ENCODE measurements around the gene SLC17A8.
"Not testable (repeated sequence)": the region's sequence is repeated elsewhere in the genome, so short reads cannot be mapped to it uniquely, and the experiment has no call there.

SLC17A8 gene

DNA sequence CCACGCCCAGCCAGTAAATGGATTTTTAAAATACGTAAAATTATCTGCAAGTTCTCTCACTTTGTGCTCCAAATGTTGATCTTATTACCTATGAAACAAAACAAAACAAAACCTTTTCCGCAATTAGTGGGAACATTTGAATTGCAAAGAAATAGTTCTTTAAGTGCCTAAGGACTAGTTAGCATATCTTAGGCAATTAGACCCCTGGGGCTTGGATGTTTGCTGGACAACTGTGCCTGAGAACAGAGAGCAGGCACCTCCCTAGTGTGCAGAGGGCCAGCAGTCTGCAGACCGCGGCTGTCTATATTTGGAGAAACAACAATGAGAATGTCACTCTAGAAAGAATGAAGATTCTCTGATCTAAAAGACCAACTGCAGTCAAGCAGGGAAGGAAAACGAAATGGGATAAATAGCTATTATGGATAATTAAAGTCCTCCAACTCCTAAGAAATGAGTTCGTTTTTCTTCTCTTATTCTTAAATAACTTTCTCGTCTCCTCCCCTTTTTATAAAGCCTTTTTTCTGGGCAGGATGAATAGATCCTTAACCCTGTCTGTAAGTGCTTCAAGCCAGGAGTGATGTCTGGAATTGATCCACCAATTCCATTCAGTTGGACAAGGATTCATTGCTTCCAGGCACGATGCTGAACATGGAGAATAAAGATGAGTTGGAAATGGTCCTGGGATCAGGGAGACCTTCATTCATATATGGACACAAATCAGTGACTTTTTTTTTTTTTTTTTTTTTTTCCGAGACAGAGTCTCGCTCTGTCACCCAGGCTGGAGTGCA is 16.2 kb downstream of the SLC17A8 start:
- DNase-seq, result no peak

DNA sequence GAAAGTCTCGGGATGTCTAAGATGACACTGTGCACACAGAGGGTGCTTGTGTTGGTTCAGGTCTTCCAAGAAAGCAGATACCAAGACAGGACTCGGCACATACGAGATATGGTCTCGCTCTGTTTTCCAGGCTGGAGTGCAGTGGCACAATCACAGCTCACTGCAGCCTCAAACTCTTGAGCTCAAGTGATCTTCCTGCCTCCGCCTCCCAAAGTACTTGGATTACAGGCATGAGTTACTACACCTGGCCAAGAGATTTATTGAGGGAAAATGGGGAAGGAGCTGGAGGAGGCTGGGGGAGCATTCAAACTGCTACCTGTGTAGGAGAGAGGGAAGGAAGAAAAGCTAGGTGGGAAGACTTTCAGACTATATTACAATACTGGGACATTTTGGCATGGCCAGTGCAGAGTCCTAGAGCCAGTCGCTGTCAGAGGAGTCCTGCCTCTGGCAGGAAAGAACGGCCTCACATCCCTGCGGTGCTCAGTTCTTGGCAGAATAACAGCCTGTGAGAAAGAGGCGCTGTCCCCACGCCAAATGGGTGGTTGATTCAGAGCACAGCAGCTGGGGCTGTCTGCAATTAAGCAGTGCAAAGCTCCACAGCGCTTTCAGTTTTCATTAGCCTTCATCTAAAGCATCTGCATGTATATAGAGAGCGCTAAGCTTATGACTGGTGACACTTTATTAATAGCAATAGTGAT is 18.3 kb downstream of the SLC17A8 start:
- DNase-seq, result no peak

DNA sequence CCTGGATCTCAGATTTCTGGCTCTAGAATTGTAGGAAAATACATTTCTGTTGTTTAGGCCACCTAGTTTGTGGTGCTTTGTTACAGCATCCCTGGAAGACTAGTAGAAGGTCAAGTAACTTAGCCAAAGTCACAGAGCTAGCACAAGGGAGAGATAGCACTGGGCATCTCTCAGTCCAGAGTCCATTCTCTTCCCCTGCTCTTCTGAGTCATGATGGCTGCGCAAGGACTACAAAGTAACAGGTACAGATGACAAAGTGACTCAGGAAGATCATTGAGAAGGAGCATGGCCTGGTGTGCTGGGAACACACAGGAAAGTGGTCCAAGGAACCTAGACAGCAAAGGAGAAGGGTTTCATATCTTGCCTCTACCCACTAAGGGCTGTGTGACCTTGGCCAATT is 19.3 kb downstream of the SLC17A8 start:
- DNase-seq, result no peak

DNA sequence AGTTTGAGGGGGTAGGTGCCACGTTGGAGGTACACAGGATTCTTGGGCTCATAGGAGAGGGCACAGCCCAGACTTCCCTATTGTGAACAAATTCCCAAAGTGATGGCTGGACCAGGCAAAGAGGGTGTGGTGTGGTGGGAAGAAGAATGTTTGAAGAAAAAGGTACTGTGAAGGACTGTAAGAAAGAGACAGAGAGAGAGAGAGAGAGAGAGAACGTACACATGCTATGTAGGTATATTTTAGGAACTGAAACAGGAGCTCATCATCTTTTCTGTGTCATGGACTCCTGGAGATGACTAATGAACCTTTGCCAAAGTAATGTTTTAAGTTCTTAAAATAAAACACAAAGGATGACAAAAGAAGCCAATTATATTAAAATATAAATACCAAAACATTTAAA is 24.5 kb downstream of the SLC17A8 start:
- DNase-seq, result no peak

DNA sequence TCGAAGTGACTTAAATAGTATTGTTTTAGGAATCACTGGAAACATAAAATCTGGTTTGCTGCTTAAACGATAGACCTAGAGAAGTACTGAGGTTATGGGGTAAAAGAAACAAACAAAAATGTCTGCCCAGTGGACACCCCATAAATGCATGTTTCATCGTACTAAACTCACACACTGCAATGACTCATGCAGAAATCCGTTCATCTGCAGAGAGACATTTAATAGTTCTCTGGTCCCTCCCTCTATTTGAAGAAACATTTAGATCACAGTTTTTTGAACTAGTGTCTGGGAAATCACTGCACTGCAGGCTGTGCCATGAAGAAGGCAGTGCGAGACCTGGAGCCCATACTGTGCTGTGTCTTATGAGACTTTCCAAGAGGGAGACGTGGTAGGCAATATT is 25.5 kb downstream of the SLC17A8 start:
- no peak for DNase-seq

DNA sequence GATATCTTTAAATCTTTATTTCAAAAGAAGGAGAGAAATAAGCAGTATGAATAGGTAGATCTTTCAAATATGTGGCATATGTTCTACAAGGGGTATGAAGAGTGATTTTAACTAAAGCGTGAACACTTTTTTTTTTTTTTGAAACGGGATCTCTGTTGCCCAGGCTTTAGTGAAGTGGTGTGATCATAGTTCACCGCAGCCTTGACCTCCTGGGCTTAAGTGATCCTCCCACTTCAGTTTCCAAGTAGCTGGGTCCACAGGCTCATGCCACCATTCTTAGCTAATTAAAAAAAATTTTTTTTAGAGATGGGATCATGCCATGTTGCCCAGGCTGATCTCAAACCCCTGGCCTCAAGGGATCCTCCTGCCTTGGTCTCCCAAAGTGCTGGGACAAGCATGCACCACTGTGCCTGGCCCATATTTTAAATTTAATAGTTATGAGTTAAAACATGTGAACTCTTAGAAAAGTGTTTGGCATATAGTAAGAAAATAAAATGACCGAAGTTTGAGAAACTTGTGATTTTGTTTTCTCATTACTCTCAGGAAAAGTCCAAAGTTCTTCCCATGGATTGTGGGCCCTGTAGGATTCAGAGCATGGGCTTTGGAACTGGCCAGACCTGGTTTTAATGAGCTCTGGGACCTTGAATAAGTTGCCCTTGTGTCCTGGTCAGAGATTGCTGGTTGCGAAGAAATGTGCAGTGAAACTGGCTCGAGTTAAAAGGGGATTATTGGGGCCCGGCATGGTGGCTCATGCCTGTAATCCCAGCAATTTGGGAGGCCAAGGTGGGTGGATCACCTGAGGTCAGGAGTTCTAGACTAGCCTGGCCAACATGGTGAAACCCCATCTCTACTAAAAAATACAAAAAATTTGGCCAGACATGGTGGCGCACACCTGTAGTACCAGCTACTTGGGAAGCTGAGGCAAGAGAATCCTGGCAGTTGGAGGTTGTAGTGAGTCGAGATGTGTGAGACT is 27.0 kb downstream of the SLC17A8 start:
- no peak for DNase-seq

DNA sequence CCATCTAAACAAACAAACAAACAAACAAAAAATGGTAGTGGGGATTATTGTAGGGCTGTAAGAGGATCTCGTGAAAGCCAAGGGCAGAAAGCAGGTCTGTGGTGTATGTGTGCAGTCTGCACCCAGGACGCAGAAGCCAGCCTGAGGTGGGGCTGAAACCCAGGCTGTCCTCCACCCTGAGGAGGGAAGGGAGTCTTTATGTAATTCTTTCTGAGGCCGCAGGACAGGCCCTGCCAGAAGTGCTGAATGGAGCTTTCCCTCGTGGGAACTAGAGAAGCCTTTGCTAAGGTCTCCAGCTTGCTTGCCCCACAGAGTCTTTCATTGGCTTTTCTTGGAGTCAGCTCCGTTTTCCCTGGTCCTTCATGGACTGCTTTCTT is 27.7 kb downstream of the SLC17A8 start:
- no peak for DNase-seq

DNA sequence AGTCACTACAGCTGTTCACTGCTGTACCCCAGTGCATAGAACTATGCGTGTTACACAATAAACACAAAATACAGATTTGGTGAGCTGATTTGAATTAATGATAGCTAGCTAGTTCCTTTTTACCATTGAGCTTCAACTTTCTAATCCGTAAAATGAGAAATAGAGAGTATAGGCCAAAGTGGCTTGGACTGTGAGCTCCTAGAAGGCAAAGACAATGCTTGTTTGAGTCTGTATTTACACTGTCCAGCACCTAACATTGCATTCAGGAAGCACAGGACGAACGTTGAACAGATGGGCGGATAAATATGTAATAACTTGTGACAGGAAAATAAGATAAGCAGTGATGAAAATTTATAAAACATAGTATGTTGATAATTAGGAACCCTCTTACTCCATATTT is 31.5 kb downstream of the SLC17A8 start:
- DNase-seq, result no peak

DNA sequence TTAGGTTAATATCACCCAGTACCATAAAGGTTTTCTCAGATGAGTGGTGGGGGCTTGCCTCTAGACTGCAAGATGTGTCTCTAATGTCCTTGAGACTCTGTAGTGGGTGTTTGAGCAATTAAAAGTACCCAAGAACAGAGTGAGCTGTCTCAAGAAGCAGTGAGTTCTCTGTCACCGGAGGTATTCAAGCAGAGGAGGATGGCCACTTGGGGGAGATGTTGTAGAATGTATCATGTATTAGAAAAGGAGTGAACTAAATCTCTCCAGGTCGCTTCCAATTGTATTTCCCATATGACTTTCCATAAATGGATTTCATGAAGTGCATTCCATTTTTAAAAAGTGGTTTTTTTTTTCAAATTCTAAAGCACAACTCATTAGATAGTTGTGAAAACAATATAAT is 35.0 kb downstream of the SLC17A8 start:
- peak; percentile 64 for DNase-seq

DNA sequence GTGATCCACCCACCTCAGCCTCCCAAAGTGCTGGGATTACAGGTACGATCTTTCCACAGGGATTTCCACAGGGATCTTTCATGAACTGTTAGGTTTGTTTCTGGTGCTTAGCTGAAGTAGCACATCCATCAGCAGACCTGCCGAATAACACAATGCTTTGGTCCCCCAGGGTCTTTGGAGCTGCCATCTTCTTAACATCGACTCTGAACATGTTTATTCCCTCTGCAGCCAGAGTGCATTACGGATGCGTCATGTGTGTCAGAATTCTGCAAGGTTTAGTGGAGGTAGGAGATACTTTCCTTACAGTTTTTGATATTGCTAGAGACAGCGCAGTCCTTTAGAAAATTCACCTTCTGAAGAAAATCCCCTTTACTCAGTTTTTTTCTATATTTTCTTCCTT is 36.3 kb downstream of the SLC17A8 start:
- DNase-seq, result no peak

DNA sequence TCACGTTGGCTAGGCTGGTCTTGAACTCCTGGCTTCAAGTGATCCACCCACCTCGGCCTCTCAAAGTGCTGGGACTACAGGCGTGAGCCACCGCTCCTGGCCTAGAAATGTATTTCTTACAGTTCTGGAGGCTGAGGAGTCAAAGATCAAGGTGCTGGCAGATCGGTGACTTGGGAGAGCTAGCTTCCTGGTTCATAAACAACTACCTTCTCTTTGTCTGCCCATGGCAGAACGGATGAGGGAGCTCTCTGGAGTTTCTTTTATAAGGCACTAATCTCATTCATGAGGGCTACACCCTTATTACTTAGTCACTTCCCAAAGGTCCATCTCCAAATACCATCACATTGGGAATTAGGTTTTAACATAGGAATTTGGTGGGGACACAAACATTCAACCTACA is 38.9 kb downstream of the SLC17A8 start:
- DNase-seq, result no peak

DNA sequence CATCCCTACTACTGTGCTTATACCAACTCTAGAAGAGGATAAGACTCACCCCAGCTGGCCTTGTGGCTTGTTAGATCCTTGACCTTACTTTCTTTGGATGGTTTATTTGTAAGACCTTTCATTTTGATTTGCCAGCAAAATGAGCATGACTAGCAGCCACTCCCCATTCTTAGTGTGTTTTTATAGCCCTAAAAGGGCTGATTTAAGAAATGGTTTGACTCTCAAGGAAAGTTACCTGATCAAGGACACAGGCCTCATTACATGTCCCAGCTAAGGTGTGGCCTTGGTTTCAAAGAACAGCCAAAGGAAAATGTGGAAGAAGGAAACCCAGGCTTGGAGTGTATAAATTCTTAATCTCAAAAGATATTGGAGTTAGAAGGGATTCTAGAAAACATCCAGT is 41.4 kb downstream of the SLC17A8 start:
- no peak for DNase-seq

DNA sequence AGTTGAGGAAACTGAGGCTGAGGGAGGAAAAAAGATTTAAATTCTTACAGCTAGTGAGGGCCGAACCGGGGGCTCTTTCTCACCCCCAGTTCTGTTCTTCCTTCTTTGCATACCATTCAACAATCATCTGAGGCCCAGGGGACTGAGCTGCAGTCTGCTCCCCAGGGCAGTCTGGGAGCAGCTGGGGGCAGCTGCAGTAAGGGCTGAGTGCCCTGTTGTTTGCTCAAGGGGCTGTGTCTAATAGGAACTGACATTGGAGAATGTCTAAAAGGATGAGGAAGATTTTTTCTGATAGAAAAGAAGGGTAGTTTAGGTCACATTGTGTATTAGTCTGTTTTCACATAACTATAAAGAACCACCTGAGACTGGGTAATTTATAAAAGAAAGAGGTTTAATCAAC is 42.2 kb downstream of the SLC17A8 start:
- DNase-seq, result no peak

DNA sequence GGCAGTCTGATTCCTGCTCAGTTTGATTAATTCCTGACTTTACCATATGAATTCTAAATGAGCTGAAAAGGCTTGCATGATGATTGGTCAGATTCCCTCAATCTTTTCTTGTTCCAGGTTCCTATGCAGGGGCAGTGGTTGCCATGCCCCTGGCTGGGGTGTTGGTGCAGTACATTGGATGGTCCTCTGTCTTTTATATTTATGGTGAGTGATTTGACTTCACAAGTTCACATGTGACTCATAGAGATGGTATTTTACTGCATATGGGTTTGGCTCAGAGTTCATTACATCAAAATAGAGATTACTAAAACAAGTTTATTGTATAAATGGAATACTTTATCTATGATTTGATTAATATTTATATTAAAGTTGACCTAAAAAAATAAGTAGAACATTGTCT is 44.8 kb downstream of the SLC17A8 start:
- no peak for DNase-seq

DNA sequence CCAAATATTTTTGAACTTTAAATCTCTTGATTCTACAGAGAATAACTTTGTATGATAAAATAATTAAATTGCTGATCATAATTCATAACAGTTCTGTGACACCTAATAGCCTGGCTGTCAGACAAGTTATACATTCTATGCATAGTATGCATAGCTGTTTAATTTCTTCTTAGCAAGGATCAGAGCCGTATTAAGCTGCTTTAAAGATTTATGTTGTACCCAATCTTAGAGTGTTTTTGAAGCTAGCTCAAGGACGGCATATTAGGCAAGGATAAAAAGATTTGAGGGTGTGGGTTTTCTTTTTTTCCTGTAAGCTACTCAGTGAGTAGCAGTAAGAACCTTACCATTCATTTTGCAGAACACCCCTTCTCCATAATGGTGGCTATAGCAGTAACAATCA is 45.9 kb downstream of the SLC17A8 start:
- no peak for DNase-seq

DNA sequence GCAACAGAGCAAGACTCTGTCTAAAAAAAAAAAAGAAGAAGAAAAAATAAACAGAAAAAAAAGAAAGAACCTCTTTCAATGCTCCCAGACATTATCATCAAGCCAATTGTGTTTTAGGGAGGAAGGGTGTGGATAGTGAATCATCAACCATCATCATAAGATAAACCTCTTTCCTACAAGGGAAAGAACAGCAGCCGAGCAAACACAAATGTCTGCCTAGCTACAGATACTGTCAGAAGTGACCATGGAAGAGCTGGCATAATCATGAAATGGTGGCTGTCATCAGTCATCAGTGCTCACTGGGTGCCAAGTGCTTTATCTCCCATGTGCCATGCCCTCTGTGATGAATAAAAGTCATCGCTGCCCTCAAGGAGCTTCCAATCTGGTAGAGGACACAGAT is 46.6 kb downstream of the SLC17A8 start:
- no peak for DNase-seq

DNA sequence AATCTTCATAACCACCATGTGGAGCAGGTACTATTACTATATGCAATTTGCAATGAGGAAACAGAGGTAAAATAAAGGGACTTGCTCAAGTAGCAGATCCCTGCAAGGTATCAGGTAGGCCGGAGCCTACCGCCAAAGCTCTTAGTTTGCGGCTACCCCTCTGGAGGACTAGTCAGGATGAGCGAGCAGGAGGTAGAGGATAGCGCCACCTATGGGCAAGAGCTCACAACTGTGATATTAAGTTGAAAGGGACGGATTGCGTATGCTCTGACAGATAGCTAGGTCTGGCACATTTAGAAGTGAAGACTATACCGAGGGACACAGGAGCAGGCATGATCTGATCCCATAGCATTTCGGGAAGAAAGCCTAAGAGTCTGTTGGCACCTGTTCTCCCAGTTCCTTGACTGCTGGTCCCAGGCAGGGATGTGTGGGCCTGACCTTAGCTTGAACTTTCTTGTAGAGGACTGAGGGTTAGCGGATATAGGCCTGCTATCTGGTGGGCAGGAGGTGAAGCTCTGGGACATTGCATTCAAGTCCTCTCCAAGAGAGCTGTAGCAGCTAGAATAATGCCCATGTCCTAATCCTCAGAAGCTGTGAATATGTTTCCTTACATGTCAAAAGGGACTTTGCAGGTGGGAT is 48.0 kb downstream of the SLC17A8 start:
- peak; percentile 82 for DNase-seq

DNA sequence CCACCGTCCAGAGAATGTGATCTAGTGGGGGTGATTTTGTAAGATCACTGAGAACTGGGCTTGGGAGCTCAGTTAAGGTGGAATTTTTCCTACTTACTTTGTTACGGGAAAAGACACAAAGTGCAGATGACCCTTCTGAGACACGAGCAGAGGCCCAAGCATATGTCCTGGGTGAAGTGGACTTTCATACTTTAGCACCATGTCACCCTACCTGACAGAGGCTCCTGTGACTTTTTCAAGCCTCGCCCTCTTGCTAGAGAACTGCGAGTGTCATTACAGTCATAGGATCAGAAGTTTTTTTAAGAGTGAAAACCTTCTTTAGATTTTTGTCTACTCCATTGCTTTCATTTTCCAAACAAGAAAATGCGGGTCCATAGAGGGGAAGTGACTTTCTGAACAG is 56.1 kb downstream of the SLC17A8 start:
- no peak for DNase-seq

DNA sequence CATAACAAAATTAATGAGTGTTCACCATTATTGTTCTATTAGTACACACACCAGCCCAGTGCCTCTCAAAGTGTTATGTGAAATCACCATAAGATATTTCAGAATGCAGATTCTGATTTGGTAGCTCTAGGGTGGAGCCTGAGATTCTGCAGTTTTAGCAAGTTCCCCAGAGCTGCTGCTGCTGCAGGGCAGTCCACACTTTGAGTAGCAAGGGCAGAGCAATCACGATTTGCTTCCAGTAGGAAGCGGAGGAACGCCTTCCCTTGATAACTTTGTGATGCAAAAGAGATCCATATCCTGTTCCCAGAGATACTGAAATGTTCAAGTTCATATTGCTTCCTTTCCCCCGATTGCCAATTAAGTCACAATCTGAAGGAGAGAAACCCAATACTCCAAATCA is 57.9 kb downstream of the SLC17A8 start:
- no peak for DNase-seq

DNA sequence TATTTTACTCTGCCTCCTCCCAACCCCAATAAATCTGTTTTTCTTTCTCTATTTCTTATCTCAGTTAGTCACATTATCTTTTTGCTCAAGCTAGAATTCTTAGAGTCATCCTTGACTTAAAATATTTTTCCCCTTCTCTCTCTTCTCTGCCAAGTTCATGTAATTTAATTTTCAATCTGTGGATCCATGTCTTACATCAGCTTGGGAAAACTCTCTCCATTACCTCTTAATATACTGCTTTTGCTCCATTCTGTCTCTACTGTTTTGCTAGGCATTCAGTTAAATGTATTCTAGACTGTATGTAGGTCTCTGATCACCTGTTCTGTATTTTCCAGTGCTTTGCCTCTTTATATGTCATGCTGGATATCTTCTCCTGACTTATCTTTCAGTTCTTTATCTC is 65.8 kb downstream of the SLC17A8 start:
- no peak for DNase-seq

DNA sequence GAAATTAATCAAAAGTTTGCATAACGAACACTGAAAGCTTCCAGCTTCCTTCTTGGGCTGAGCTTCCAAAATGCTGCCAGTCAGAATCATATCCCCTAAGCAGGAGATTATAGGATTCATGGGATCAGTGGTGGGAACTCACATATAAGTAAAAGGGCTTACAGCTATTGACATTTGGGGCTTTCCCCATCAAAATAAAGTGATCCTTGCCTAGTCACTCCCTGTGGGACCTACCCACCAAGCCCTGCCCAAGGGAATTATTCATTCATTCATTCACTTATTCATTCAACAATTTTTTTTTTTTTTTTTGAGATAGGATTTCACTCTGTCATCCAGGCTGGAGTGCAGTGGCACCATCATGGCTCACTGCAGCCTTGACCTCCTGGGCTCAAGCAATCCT is 69.3 kb downstream of the SLC17A8 start:
- DNase-seq, result no peak

DNA sequence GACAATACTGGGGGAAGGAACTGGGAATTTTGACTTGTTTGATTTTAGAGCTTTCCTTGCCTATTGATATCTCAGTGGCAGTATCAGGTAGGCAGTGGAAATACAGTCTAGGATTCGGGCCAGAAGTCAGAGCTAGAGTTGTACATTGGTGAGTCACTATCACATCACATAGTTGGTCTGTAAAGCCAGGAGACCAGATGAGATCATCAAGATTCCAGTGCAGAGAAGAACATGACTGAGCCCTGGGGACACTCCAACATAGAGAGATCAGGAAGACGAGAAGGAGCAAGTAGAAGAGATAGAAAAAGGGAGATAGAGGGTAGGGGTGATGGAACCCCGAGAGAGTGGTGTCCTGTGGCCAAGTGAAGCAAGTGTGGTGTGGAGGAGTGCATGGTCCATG is 70.2 kb downstream of the SLC17A8 start:
- peak; percentile 48 for DNase-seq

DNA sequence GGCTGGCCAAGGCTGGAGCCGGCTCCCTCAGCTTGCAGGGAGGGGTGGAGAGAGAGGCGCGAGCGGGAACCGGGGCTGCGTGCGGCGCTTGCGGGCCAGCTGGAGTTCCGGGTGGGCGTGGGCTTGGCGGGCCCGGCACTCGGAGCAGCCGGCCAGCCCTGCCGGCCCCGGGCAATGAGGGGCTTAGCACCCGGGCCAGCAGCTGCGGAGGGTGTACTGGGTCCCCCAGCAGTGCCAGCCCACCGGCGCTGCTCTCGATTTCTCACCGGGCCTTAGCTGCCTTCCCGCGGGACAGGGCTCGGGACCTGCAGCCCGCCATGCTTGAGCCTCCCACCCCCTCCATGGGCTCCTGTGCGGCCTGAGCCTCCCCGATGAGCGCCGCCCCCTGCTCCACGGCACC is 73.4 kb downstream of the SLC17A8 start:
- not testable (repeated sequence) for DNase-seq
